PC-3 (cell line): Measurements from ENCODE around the gene ADAMTS17.

ENCODE experiments used
- EZH2 ChIP-seq: fragments of 300-600 bp; sonication (generic); IDR thresholded peaks from one replicate; pipeline ENCODE4 v1.6.1; 2017; ENCODE audit warnings: antibody characterized with exemption, mild to moderate bottlenecking, low read length; ENCODE audit not compliant: unreplicated experiment
- EZH2phosphoT487 ChIP-seq: fragments of 300-600 bp; sonication (generic); IDR thresholded peaks from 2 replicates; pipeline ENCODE4 v1.6.1; 2018; ENCODE audit warnings: mild to moderate bottlenecking, antibody characterized with exemption, low read length, borderline replicate concordance
- TF ChIP-seq, protein P1 (sequence below): fragments of 300-600 bp; sonication (generic); conservative IDR thresholded peaks from 2 replicates; pipeline ENCODE4 v1.5.1; 2017; ENCODE audit warnings: antibody characterized with exemption, low read depth, mild to moderate bottlenecking, low read length

DNA sequence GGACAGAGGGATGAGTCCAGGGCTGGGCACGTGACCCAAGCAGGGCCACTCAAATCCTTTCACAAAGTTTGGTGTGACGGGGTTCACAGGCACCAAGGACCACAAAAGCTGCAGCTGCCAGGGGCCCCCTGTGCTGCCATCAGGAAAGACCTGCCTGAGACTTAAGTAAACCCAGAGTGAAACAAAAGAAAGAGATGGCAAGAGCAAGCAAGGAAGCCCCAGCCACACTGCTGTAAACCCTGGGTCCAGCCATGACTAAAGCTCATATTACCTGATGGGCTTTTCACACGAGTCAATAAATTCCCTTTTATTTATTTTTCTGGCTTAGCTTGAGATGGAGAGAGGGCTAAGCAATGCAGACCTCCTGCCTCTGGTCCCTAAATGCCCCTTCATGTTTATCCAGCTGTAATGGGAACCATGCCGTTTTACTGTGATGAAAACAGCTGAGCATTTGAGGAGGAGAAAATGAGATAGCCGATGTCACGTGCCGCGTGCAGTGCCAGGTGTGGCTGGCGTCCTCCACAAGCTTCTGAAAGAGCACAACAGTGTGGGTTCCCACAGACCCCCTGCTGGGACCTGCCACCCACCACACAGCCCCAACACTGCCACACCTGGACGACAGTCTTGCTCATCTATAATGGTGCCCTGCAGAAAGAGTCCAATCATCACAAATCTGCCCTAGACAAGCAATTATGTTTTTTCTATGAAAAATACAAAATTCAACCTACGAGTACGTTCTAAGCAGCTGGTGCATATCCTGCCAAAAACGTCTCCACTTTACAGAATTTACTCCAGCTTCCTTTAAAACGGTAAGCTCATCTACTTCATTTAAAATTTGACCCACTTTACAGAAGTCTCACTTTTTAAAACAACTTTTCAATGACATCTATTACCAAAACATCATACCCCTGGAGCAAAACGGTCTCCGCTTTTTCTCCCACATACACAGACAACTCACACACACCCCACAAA lies 34.2 kb downstream of the ADAMTS17 start:
- TF ChIP-seq, protein P1, sequence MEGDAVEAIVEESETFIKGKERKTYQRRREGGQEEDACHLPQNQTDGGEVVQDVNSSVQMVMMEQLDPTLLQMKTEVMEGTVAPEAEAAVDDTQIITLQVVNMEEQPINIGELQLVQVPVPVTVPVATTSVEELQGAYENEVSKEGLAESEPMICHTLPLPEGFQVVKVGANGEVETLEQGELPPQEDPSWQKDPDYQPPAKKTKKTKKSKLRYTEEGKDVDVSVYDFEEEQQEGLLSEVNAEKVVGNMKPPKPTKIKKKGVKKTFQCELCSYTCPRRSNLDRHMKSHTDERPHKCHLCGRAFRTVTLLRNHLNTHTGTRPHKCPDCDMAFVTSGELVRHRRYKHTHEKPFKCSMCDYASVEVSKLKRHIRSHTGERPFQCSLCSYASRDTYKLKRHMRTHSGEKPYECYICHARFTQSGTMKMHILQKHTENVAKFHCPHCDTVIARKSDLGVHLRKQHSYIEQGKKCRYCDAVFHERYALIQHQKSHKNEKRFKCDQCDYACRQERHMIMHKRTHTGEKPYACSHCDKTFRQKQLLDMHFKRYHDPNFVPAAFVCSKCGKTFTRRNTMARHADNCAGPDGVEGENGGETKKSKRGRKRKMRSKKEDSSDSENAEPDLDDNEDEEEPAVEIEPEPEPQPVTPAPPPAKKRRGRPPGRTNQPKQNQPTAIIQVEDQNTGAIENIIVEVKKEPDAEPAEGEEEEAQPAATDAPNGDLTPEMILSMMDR: no peak
- no peak for TF ChIP-seq EZH2phosphoT487
- no peak for TF ChIP-seq EZH2
